Effector memory CD8-positive, alpha-beta T cell (primary cell): Measurements from ENCODE around the gene WWOX.
A peak's percentile ranks its signal among the peaks of the same experiment; 100 is the strongest.

Experiments
- ATAC-seq: fragments of 150-1000 bp; cut with Tn5 transposase; replicated peaks from 2 replicates; pipeline ENCODE4 v1.10.0; 2021; ENCODE audit warnings: mild to moderate bottlenecking, moderate library complexity
- DNase-seq, 3 experiments: peaks; one replicate each; pipeline ENCODE4 v3.0.0; 2021
- H3K27ac Mint-ChIP-seq, 2 donors: one replicate each; pipeline ENCODE4 v1.8.0; 2022; ENCODE audit warnings: mild to moderate bottlenecking in 2 of 2, mixed read lengths in 2 of 2, moderate library complexity in 2 of 2
- H3K27me3 Mint-ChIP-seq, 2 donors: one replicate each; pipeline ENCODE4 v1.8.0; 2022; ENCODE audit warnings: mixed read lengths in 2 of 2
- H3K36me3 Mint-ChIP-seq: one replicate; pipeline ENCODE4 v1.8.0; 2022; ENCODE audit warnings: mild to moderate bottlenecking, moderate library complexity, mixed read lengths; ENCODE audit not compliant: insufficient read depth
- H3K4me1 Mint-ChIP-seq, 2 donors: one replicate each; pipeline ENCODE4 v1.8.0; 2022; ENCODE audit warnings: low read depth in 2 of 2, mixed read lengths in 2 of 2
- H3K4me3 Mint-ChIP-seq, 2 donors: one replicate each; pipeline ENCODE4 v1.8.0; 2022; ENCODE audit warnings: mild to moderate bottlenecking in 2 of 2, mixed read lengths in 2 of 2, moderate library complexity in 2 of 2
- H3K9me3 Mint-ChIP-seq, 2 donors: one replicate each; pipeline ENCODE4 v1.8.0; 2022; ENCODE audit warnings: mixed read lengths in 2 of 2

Gene WWOX

GRCh38 chr16:78768226-78768625 is 668.8 kb downstream of the WWOX start:
- H3K36me3 Mint-ChIP-seq, result peaks cover 2% of the 10 kb centered on the region
- no peaks in the 10 kb centered on the region for H3K9me3 Mint-ChIP-seq
- H3K4me3 Mint-ChIP-seq, result peak overlapping the region; percentile 75 to 78
- no peak for DNase-seq
- H3K27ac Mint-ChIP-seq, result peak overlapping the region; percentile 89 to 97
- ATAC-seq, result no peak
- no peaks in the 10 kb centered on the region for H3K27me3 Mint-ChIP-seq
- H3K4me1 Mint-ChIP-seq, result peaks cover 32 to 33% of the 10 kb centered on the region in 2 donors

- DNase-seq, result peak; percentile 16 to 34 (median 18)
- peak overlapping the region; percentile 75 to 78 for H3K4me3 Mint-ChIP-seq
- ATAC-seq, result peak; percentile 70
- peak overlapping the region; percentile 89 to 97 for H3K27ac Mint-ChIP-seq
- no peaks in the 10 kb centered on the region for H3K9me3 Mint-ChIP-seq
- peaks cover 30% of the 10 kb centered on the region in 2 donors for H3K4me1 Mint-ChIP-seq
- peaks cover 2% of the 10 kb centered on the region for H3K36me3 Mint-ChIP-seq
- H3K27me3 Mint-ChIP-seq, result no peaks in the 10 kb centered on the region
These were observed 669.3 kb downstream of the WWOX start for GRCh38 chr16:78768718-78769117.

- peaks cover 2% of the 10 kb centered on the region for H3K36me3 Mint-ChIP-seq
- peak overlapping the region; percentile 38 to 76 for H3K27ac Mint-ChIP-seq
- H3K4me1 Mint-ChIP-seq, result peaks cover 22 to 24% of the 10 kb centered on the region in 2 donors
- H3K27me3 Mint-ChIP-seq, result no peaks in the 10 kb centered on the region
- peak overlapping the region; percentile 1 to 19 for H3K4me3 Mint-ChIP-seq
- DNase-seq (peak; percentile 84 to 88 (median 88)), ATAC-seq (peak; percentile 86)
- H3K9me3 Mint-ChIP-seq, result no peaks in the 10 kb centered on the region
These were observed 671.1 kb downstream of the WWOX start for GRCh38 chr16:78770353-78771091.

- Mint-ChIP-seq H3K4me3 (no peak overlapping the region), H3K36me3 (no peaks in the 10 kb centered on the region), H3K27me3 (no peaks in the 10 kb centered on the region), H3K27ac (no peak overlapping the region), H3K4me1 (peaks cover 14 to 23% of the 10 kb centered on the region in 2 donors), H3K9me3 (no peaks in the 10 kb centered on the region)
- ATAC-seq (no peak), DNase-seq (no peak)
These were observed 673.8 kb downstream of the WWOX start for GRCh38 chr16:78773291-78773702.

- Mint-ChIP-seq H3K4me3 (no peak overlapping the region), H3K27me3 (no peaks in the 10 kb centered on the region), H3K36me3 (no peaks in the 10 kb centered on the region), H3K9me3 (no peaks in the 10 kb centered on the region), H3K27ac (no peak overlapping the region), H3K4me1 (peaks cover 12 to 24% of the 10 kb centered on the region in 2 donors)
- DNase-seq (no peak), ATAC-seq (no peak)
These were observed 674.3 kb downstream of the WWOX start for GRCh38 chr16:78773706-78774105.

- Mint-ChIP-seq H3K36me3 (no peaks in the 10 kb centered on the region), H3K27me3 (no peaks in the 10 kb centered on the region), H3K27ac (no peak overlapping the region), H3K4me3 (no peak overlapping the region), H3K4me1 (peaks cover 6 to 19% of the 10 kb centered on the region in 2 donors), H3K9me3 (no peaks in the 10 kb centered on the region)
- DNase-seq (no peak), ATAC-seq (no peak)
These were observed 675.7 kb downstream of the WWOX start for GRCh38 chr16:78775161-78775561.

GRCh38 chr16:78778101-78779004 is 678.9 kb downstream of the WWOX start:
- H3K27ac Mint-ChIP-seq, result peak overlapping the region in 1 of 2 donors; percentile 47
- H3K27me3 Mint-ChIP-seq, result no peaks in the 10 kb centered on the region
- H3K36me3 Mint-ChIP-seq, result no peaks in the 10 kb centered on the region
- DNase-seq (no peak), ATAC-seq (peak; percentile 31)
- no peak overlapping the region for H3K4me3 Mint-ChIP-seq
- no peaks in the 10 kb centered on the region for H3K9me3 Mint-ChIP-seq
- H3K4me1 Mint-ChIP-seq, result peaks cover 2 to 13% of the 10 kb centered on the region in 2 donors

GRCh38 chr16:78780808-78781207 is 681.4 kb downstream of the WWOX start:
- Mint-ChIP-seq H3K4me3 (no peak overlapping the region), H3K36me3 (no peaks in the 10 kb centered on the region), H3K9me3 (no peaks in the 10 kb centered on the region), H3K4me1 (peaks cover 2 to 13% of the 10 kb centered on the region in 2 donors), H3K27ac (no peak overlapping the region), H3K27me3 (no peaks in the 10 kb centered on the region)
- DNase-seq (no peak), ATAC-seq (no peak)

- H3K36me3 Mint-ChIP-seq, result no peaks in the 10 kb centered on the region
- no peak for ATAC-seq
- H3K27ac Mint-ChIP-seq, result no peak overlapping the region
- no peak overlapping the region for H3K4me3 Mint-ChIP-seq
- no peak for DNase-seq
- no peaks in the 10 kb centered on the region for H3K27me3 Mint-ChIP-seq
- peaks cover 2 to 11% of the 10 kb centered on the region in 2 donors for H3K4me1 Mint-ChIP-seq
- H3K9me3 Mint-ChIP-seq, result no peaks in the 10 kb centered on the region
These were observed 683.1 kb downstream of the WWOX start for GRCh38 chr16:78782572-78782971.

GRCh38 chr16:78783570-78784079 is 684.2 kb downstream of the WWOX start:
- Mint-ChIP-seq H3K27me3 (no peaks in the 10 kb centered on the region), H3K4me3 (no peak overlapping the region), H3K36me3 (no peaks in the 10 kb centered on the region), H3K27ac (no peak overlapping the region), H3K9me3 (no peaks in the 10 kb centered on the region), H3K4me1 (peaks cover 0 to 2% of the 10 kb centered on the region in 2 donors)
- DNase-seq (no peak), ATAC-seq (no peak)

GRCh38 chr16:78784771-78785170 is 685.3 kb downstream of the WWOX start:
- no peak overlapping the region for H3K4me3 Mint-ChIP-seq
- H3K36me3 Mint-ChIP-seq, result no peaks in the 10 kb centered on the region
- H3K9me3 Mint-ChIP-seq, result no peaks in the 10 kb centered on the region
- no peak overlapping the region for H3K27ac Mint-ChIP-seq
- no peak for ATAC-seq
- no peak for DNase-seq
- H3K4me1 Mint-ChIP-seq, result no peaks in the 10 kb centered on the region
- no peaks in the 10 kb centered on the region for H3K27me3 Mint-ChIP-seq

GRCh38 chr16:78785218-78785617 is 685.8 kb downstream of the WWOX start:
- no peak overlapping the region for H3K4me3 Mint-ChIP-seq
- H3K36me3 Mint-ChIP-seq, result no peaks in the 10 kb centered on the region
- H3K9me3 Mint-ChIP-seq, result no peaks in the 10 kb centered on the region
- H3K4me1 Mint-ChIP-seq, result peaks cover 0 to 2% of the 10 kb centered on the region in 2 donors
- no peak overlapping the region for H3K27ac Mint-ChIP-seq
- no peaks in the 10 kb centered on the region for H3K27me3 Mint-ChIP-seq
- ATAC-seq, result no peak
- no peak for DNase-seq

- peaks cover 0 to 8% of the 10 kb centered on the region in 2 donors for H3K4me1 Mint-ChIP-seq
- no peak overlapping the region for H3K27ac Mint-ChIP-seq
- H3K36me3 Mint-ChIP-seq, result no peaks in the 10 kb centered on the region
- H3K27me3 Mint-ChIP-seq, result no peaks in the 10 kb centered on the region
- H3K9me3 Mint-ChIP-seq, result no peaks in the 10 kb centered on the region
- DNase-seq (no peak), ATAC-seq (no peak)
- no peak overlapping the region for H3K4me3 Mint-ChIP-seq
These were observed 687.2 kb downstream of the WWOX start for GRCh38 chr16:78786635-78787034.
